IPS-15b (cell line): ENCODE results near the gene LYZL4.

Experiments
- H3K27me3 ChIP-seq: one replicate; pipeline ENCODE4 v1.6.1; 2013; ENCODE audit warnings: low read length; ENCODE audit not compliant: control insufficient read depth, insufficient read depth
- H3K36me3 ChIP-seq: one replicate; pipeline ENCODE4 v1.6.1; 2013; ENCODE audit warnings: low read length; ENCODE audit not compliant: control insufficient read depth, insufficient read depth
- H3K4me1 ChIP-seq: one replicate; pipeline ENCODE4 v1.6.1; 2013; ENCODE audit warnings: mild to moderate bottlenecking, low read length; ENCODE audit not compliant: control insufficient read depth, insufficient read depth
- H3K4me3 ChIP-seq: one replicate; pipeline ENCODE4 v1.5.1; 2013; ENCODE audit warnings: low read depth, low read length
- H3K9ac ChIP-seq: one replicate; pipeline ENCODE4 v1.6.1; 2013; ENCODE audit warnings: low read depth, mild to moderate bottlenecking, low read length
- H3K9me3 ChIP-seq: one replicate; pipeline ENCODE4 v1.6.1; 2013; ENCODE audit warnings: mild to moderate bottlenecking, low read length; ENCODE audit not compliant: control insufficient read depth, insufficient read depth

The LYZL4 gene

GRCh38 chr3:42410370-42411131, at the start of gene LYZL4:
TSS of gene LYZL4 (minus strand) at chr3:42410610. CDS start at chr3:42407251, 3,359 bp downstream.
- Histone ChIP-seq H3K4me1 (peaks cover 2% of the 10 kb centered on the region), H3K9ac (no peak within 1 kb of the TSS), H3K9me3 (no peaks in the 10 kb centered on the region), H3K36me3 (no peaks in the 10 kb centered on the region), H3K27me3 (no peaks in the 10 kb centered on the region), H3K4me3 (no peak within 1 kb of the TSS)

GRCh38 chr3:42459151-42459550, 48.7 kb upstream of the LYZL4 start:
- Histone ChIP-seq H3K36me3 (no peaks in the 10 kb centered on the region), H3K4me3 (no peak overlapping the region), H3K9ac (no peak overlapping the region), H3K27me3 (no peaks in the 10 kb centered on the region), H3K9me3 (no peaks in the 10 kb centered on the region), H3K4me1 (no peaks in the 10 kb centered on the region)

GRCh38 chr3:42456211-42456610, 45.8 kb upstream of the LYZL4 start:
- H3K36me3 ChIP-seq: no peaks in the 10 kb centered on the region
- H3K27me3 ChIP-seq: no peaks in the 10 kb centered on the region
- no peak overlapping the region for H3K9ac ChIP-seq
- H3K9me3 ChIP-seq: no peaks in the 10 kb centered on the region
- H3K4me3 ChIP-seq: no peak overlapping the region
- no peaks in the 10 kb centered on the region for H3K4me1 ChIP-seq

DNA sequence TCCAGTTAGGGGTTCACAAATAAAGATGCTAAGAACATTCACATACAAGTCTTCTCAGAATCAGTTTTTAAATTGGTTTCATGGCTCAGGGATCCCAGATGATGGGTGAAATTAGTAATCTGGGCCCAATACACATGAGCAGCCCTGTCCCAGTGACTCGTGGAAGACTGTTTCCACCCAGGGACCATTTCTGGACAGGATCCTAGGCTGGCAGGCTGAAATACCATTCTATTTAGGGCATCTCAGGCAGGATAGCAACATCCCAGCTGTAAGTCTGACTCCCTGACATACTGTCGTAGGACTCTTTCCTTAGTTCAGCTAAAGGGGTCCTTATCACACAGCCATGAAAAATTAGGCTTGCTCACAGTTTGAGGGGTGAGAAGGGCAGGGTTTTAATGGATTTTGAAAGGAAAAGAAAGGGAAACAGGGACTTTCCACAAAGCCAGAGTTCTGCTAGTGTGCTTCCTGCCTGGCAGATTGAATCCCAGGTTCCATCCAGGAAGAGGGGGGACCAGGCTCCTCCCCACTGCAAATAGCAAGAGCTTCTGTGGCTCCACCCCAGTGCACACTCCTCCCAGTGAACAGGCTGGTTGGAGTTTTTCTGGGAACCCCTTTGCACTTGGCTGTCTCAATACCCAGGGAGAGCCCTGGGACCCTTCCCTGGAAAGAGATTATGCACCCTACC, 41.3 kb upstream of the LYZL4 start:
- H3K9me3 ChIP-seq: no peaks in the 10 kb centered on the region
- no peak overlapping the region for H3K4me3 ChIP-seq
- H3K9ac ChIP-seq: no peak overlapping the region
- no peaks in the 10 kb centered on the region for H3K36me3 ChIP-seq
- H3K4me1 ChIP-seq: peaks cover 7% of the 10 kb centered on the region
- no peaks in the 10 kb centered on the region for H3K27me3 ChIP-seq

DNA sequence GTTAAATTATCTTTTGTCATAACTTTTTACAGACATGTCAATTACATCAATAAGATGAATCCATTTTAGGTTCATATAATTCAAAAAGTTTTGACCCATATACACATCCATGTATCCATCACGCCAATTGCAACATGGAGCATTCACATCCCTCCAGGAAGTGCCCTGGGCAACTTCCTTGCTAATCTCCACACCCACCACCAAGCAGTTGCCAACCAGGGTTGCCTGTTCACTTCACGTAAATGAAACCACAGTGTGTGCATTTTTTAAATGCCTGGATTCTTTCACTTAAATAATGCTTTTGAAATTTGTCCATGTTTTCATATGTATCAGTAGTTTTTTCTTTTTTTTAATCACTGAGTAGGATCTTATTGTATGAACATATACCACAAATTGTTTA, 40.7 kb upstream of the LYZL4 start:
- H3K27me3 ChIP-seq: no peaks in the 10 kb centered on the region
- H3K4me1 ChIP-seq: peaks cover 9% of the 10 kb centered on the region
- H3K4me3 ChIP-seq: no peak overlapping the region
- no peaks in the 10 kb centered on the region for H3K36me3 ChIP-seq
- no peak overlapping the region for H3K9ac ChIP-seq
- H3K9me3 ChIP-seq: no peaks in the 10 kb centered on the region

DNA sequence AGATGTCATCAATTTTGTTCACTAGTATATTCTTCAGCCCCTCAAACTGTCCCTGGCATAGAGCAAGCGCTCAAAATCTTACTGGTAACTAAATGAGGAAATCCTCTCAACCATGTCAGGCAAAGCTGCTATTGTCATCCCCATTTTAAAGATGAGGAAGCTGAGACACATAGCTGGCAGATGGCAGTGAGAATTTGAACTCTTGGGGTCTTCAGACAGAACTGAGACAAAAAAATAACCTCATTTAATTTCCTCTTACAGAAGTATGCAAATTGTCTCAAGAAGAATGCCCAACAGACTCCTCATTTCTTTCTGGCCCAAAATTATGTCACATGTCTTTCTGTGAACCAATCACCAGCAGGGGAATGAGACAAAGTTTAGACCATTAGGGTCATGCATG, 40.2 kb upstream of the LYZL4 start:
- Histone ChIP-seq H3K9me3 (no peaks in the 10 kb centered on the region), H3K4me3 (no peak overlapping the region), H3K27me3 (no peaks in the 10 kb centered on the region), H3K4me1 (peaks cover 11% of the 10 kb centered on the region), H3K36me3 (no peaks in the 10 kb centered on the region), H3K9ac (no peak overlapping the region)

DNA sequence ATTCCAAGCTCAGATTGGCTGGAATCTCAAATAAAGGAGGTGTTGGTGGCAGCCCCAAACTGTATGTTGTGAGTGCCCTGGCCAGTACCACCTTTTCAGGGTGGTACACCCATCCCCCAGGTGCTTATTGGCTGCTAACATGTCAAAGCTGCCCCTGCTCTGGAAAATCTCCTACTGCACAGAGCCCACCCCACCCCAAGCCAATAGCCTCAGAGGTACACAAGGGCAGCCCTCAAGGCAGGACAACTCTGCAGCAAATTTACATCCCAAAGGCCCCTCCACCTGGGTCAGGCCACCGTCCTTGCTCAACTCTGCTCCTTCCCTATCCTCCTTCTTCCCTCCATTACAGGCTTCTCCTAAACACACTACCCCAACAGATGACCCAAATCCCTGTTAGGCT, 37.1 kb upstream of the LYZL4 start:
- no peaks in the 10 kb centered on the region for H3K27me3 ChIP-seq

GRCh38 chr3:42446111-42447050, 36.0 kb upstream of the LYZL4 start:
- H3K4me1 ChIP-seq: peaks cover 14% of the 10 kb centered on the region
- no peak overlapping the region for H3K4me3 ChIP-seq
- no peak overlapping the region for H3K9ac ChIP-seq
- no peaks in the 10 kb centered on the region for H3K9me3 ChIP-seq
- no peaks in the 10 kb centered on the region for H3K36me3 ChIP-seq
- H3K27me3 ChIP-seq: no peaks in the 10 kb centered on the region

More for the DNA sequence above, 37.1 kb upstream of the LYZL4 start:
- Histone ChIP-seq H3K4me3 (no peak overlapping the region), H3K9me3 (no peaks in the 10 kb centered on the region), H3K9ac (no peak overlapping the region), H3K4me1 (peaks cover 14% of the 10 kb centered on the region), H3K36me3 (no peaks in the 10 kb centered on the region)

GRCh38 chr3:42443819-42444436, 33.5 kb upstream of the LYZL4 start:
- Histone ChIP-seq H3K4me3 (no peak overlapping the region), H3K36me3 (no peaks in the 10 kb centered on the region), H3K9me3 (no peaks in the 10 kb centered on the region), H3K9ac (no peak overlapping the region), H3K4me1 (peaks cover 25% of the 10 kb centered on the region), H3K27me3 (peaks cover 3% of the 10 kb centered on the region)

DNA sequence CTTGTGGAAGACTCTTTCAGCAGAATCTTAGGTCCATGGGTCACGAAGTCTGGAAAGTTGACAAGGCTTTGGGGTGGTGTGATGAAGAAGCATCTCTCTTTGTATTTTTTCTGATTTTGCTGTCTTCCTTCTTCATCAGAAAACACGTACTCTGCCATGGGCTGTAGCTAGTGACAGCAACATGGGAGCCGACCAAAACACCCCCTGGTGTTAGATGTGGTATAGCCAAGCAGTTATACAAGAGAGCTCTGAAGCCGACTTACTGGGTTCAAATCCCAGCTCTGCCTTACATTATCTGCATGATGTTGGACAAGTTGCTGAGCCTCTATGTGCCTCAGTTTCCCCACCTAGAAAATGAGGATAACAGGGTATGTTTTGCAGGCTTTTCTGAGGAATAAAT, 32.9 kb upstream of the LYZL4 start:
- Histone ChIP-seq H3K9me3 (no peaks in the 10 kb centered on the region), H3K27me3 (peaks cover 3% of the 10 kb centered on the region), H3K4me1 (peaks cover 22% of the 10 kb centered on the region), H3K9ac (no peak overlapping the region), H3K36me3 (no peaks in the 10 kb centered on the region), H3K4me3 (no peak overlapping the region)

- no peak overlapping the region for H3K9ac ChIP-seq
- no peaks in the 10 kb centered on the region for H3K36me3 ChIP-seq
- peaks cover 3% of the 10 kb centered on the region for H3K27me3 ChIP-seq
- H3K9me3 ChIP-seq: no peaks in the 10 kb centered on the region
- no peak overlapping the region for H3K4me3 ChIP-seq
- H3K4me1 ChIP-seq: peaks cover 18% of the 10 kb centered on the region
Observed at GRCh38 chr3:42442640-42443039, 32.2 kb upstream of the LYZL4 start.
